WTC11 (cell line): ENCODE data around the gene SACS. TPM values are rescaled to one million over a fixed set of nuclear protein-coding genes. Genes with fewer than 3 reads are reported as not detected.

Experiments used
- ATAC-seq: fragments of 200-7000 bp; cut with Tn5 transposase; 2 replicates; pipeline ENCODE4 v1.10.0; 2021; ENCODE audit warnings: mild to moderate bottlenecking, moderate library complexity
- CTCF ChIA-PET: fragments of 300-600 bp; sonication (Branson Sonifier 250); formaldehyde crosslinking; loops from one replicate; lab custom pipeline; 2021; ENCODE audit warnings: antibody characterized with exemption; lab: Charles Lee
- POLR2A ChIA-PET: fragments of 350-600 bp; sonication (Branson Sonifier 250); formaldehyde crosslinking; loops from one replicate; lab custom pipeline; 2021; ENCODE audit warnings: antibody characterized with exemption; lab: Charles Lee
- DNase-seq: peaks from one replicate; pipeline ENCODE4 v3.0.0; 2021; ENCODE audit warnings: low spot score
- H3K27ac Mint-ChIP-seq: 2 replicates; pipeline ENCODE4 v1.8.0; 2021; ENCODE audit warnings: mixed read lengths
- H3K27me3 Mint-ChIP-seq: 2 replicates; pipeline ENCODE4 v1.8.0; 2021; ENCODE audit warnings: low read depth, mild to moderate bottlenecking, moderate library complexity, mixed read lengths
- H3K36me3 Mint-ChIP-seq: 2 replicates; pipeline ENCODE4 v1.8.0; 2021; ENCODE audit warnings: mixed read lengths
- H3K4me1 Mint-ChIP-seq: 2 replicates; pipeline ENCODE4 v1.8.0; 2022; ENCODE audit warnings: mixed read lengths
- H3K4me3 Mint-ChIP-seq: 2 replicates; pipeline ENCODE4 v1.8.0; 2021; ENCODE audit warnings: mild to moderate bottlenecking, moderate library complexity, mixed read lengths
- H3K9me3 Mint-ChIP-seq: 2 replicates; pipeline ENCODE4 v1.8.0; 2021; ENCODE audit warnings: mixed read lengths
- ATF1 ChIP-seq: sonication (generic); formaldehyde crosslinking; IDR thresholded peaks from 2 replicates; pipeline ENCODE4 v1.8.1; 2023; ENCODE audit warnings: mild to moderate bottlenecking, moderate library complexity, missing genetic modification reagents
- CTCF ChIP-seq: fragments of 200-600 bp; IDR thresholded peaks from 2 replicates; pipeline ENCODE4 v1.8.0; 2022; ENCODE audit warnings: antibody characterized with exemption
- E2F1 ChIP-seq: sonication (generic); formaldehyde crosslinking; IDR thresholded peaks from 2 replicates; pipeline ENCODE4 v1.8.0; 2022; ENCODE audit warnings: mild to moderate bottlenecking, missing genetic modification reagents
- EMX1 ChIP-seq: fragments of 250-450 bp; sonication (Bioruptor Pico); IDR thresholded peaks from 2 replicates; pipeline ENCODE4 v1.8.0; 2021; ENCODE audit warnings: mild to moderate bottlenecking
- ESRRA ChIP-seq: sonication (generic); formaldehyde crosslinking; IDR thresholded peaks from 2 replicates; pipeline ENCODE4 v1.8.1; 2022; ENCODE audit warnings: mild to moderate bottlenecking, missing genetic modification reagents, borderline replicate concordance
- GABPB1 ChIP-seq: sonication (generic); formaldehyde crosslinking; IDR thresholded peaks from 2 replicates; pipeline ENCODE4 v1.8.1; 2023; ENCODE audit warnings: mild to moderate bottlenecking, missing genetic modification reagents
- GTF2I ChIP-seq: fragments of 250-450 bp; sonication (Bioruptor Pico); conservative IDR thresholded peaks from 2 replicates; pipeline ENCODE4 v1.4.0; 2021; ENCODE audit warnings: mild to moderate bottlenecking
- MLX ChIP-seq: sonication (generic); formaldehyde crosslinking; IDR thresholded peaks from 2 replicates; pipeline ENCODE4 v1.8.1; 2023; ENCODE audit warnings: mild to moderate bottlenecking, missing genetic modification reagents, moderate library complexity
- MYBL2 ChIP-seq: sonication (generic); formaldehyde crosslinking; IDR thresholded peaks from 2 replicates; pipeline ENCODE4 v1.8.1; 2023; ENCODE audit warnings: mild to moderate bottlenecking, moderate library complexity, missing genetic modification reagents
- NFATC4 ChIP-seq: fragments of 250-450 bp; sonication (Bioruptor Pico); IDR thresholded peaks from 2 replicates; pipeline ENCODE4 v1.9.0; 2021; ENCODE audit warnings: mild to moderate bottlenecking
- OVOL2 ChIP-seq: fragments of 250-450 bp; sonication (Bioruptor Pico); IDR thresholded peaks from 2 replicates; pipeline ENCODE4 v1.9.0; 2021; ENCODE audit warnings: mild to moderate bottlenecking, borderline replicate concordance
- SMAD3 ChIP-seq: sonication (generic); formaldehyde crosslinking; IDR thresholded peaks from 2 replicates; pipeline ENCODE4 v1.8.0; 2022; ENCODE audit warnings: missing genetic modification reagents, mild to moderate bottlenecking, borderline replicate concordance
- SOX15 ChIP-seq: fragments of 250-450 bp; sonication (Bioruptor Pico); IDR thresholded peaks from 2 replicates; pipeline ENCODE4 v1.9.0; 2021; ENCODE audit warnings: mild to moderate bottlenecking
- ZBTB43 ChIP-seq: sonication (generic); formaldehyde crosslinking; IDR thresholded peaks from 2 replicates; pipeline ENCODE4 v1.8.1; 2023; ENCODE audit warnings: mild to moderate bottlenecking, missing genetic modification reagents
- ZNF263 ChIP-seq: sonication (generic); formaldehyde crosslinking; IDR thresholded peaks from 2 replicates; pipeline ENCODE4 v1.8.1; 2022; ENCODE audit warnings: low read depth, mild to moderate bottlenecking, moderate library complexity, missing genetic modification reagents
- ZNF416 ChIP-seq: fragments of 250-450 bp; sonication (Bioruptor Pico); IDR thresholded peaks from 2 replicates; pipeline ENCODE4 v1.9.0; 2021; ENCODE audit warnings: mild to moderate bottlenecking, inconsistent platforms
- ZNF425 ChIP-seq: fragments of 250-450 bp; sonication (Bioruptor Pico); conservative IDR thresholded peaks from 2 replicates; pipeline ENCODE4 v1.9.0; 2021; ENCODE audit warnings: mild to moderate bottlenecking
- ZNF532 ChIP-seq: fragments of 250-450 bp; sonication (Bioruptor Pico); IDR thresholded peaks from 2 replicates; pipeline ENCODE4 v1.9.0; 2021; ENCODE audit warnings: mild to moderate bottlenecking, borderline replicate concordance
- total RNA-seq: library from RNA; stranded (reverse); gene quantifications from 3 replicates; pipeline ENCODE4 v1.2.3, GENCODE V29; 2021

SACS gene
- total RNA-seq, 1 experiment from 2014 or later = 35.2 TPM

GRCh38 chr13:23392925-23393645, 40.4 kb downstream of the SACS start (continued):
- TF ChIP-seq MLX (CRISPR knock-in tag) = no peak
- TF ChIP-seq GTF2I (CRISPR knock-in tag) = no peak
- no peak for TF ChIP-seq E2F1
- TF ChIP-seq NFATC4 = no peak
- TF ChIP-seq CTCF = no peak
- TF ChIP-seq OVOL2 (CRISPR knock-in tag) = no peak
- TF ChIP-seq EMX1 (CRISPR knock-in tag) = no peak
- TF ChIP-seq SMAD3 (CRISPR knock-in tag) = no peak
- no peak for TF ChIP-seq ZNF416 (CRISPR knock-in tag)
- TF ChIP-seq, all 79 proteins: peak for 0

- CTCF ChIA-PET = no interaction called here
- peaks cover 10% of the 10 kb centered on the region for H3K9me3 Mint-ChIP-seq
- ATAC-seq = no peak
- H3K27me3 Mint-ChIP-seq = no peaks in the 10 kb centered on the region
- no peak overlapping the region for H3K27ac Mint-ChIP-seq
- peaks cover 7% of the 10 kb centered on the region for H3K36me3 Mint-ChIP-seq
- H3K4me3 Mint-ChIP-seq = no peak overlapping the region
- no peak for DNase-seq
- H3K4me1 Mint-ChIP-seq = no peaks in the 10 kb centered on the region; the same call in 1 of the 2 replicates
- POLR2A ChIA-PET = no interaction called here
- TF ChIP-seq GABPB1 (CRISPR knock-in tag) = no peak
- TF ChIP-seq ZNF532 = no peak
Measured at GRCh38 chr13:23392313-23392712, 41.2 kb downstream of the SACS start.

GRCh38 chr13:23391752-23392151, 41.8 kb downstream of the SACS start:
- Mint-ChIP-seq H3K36me3 (peaks cover 7% of the 10 kb centered on the region), H3K27ac (no peak overlapping the region), H3K4me3 (no peak overlapping the region), H3K27me3 (no peaks in the 10 kb centered on the region), H3K9me3 (peaks cover 11% of the 10 kb centered on the region), H3K4me1 (no peaks in the 10 kb centered on the region; the same call in 1 of the 2 replicates)
- ChIA-PET POLR2A (no interaction called here), CTCF (no interaction called here)
- DNase-seq (no peak), ATAC-seq (no peak)
- TF ChIP-seq ZBTB43 = no peak
- no peak for TF ChIP-seq ZNF263 (CRISPR knock-in tag)
- TF ChIP-seq SOX15 (CRISPR knock-in tag) = no peak
- no peak for TF ChIP-seq MYBL2 (CRISPR knock-in tag)
- TF ChIP-seq ATF1 (CRISPR knock-in tag) = no peak
- TF ChIP-seq ESRRA (CRISPR knock-in tag) = no peak
- no peak for TF ChIP-seq ZNF425
